Measurements from ENCODE around the gene CELF2.
"Not testable (repeated sequence)": the region's sequence is repeated elsewhere in the genome, so short reads cannot be mapped to it uniquely, and the experiment has no call there.

Gene CELF2

GRCh38 chr10:11119843-11120242 is 102.2 kb downstream of the CELF2 start:
- CTCF ChIA-PET: no interaction called here
- POLR2A ChIA-PET: no interaction called here
- no peak for DNase-seq (ENCODE audit: low read depth, low spot score)
- H3K4me3 ChIP-seq (ENCODE audit: low read depth, low read length): no peak overlapping the region
- no peak for TF ChIP-seq CTCF (IDR thresholded peaks at IDR 0.05; ENCODE audit: insufficient read depth, low read length, missing control alignments)

- DNase-seq (ENCODE audit: low read depth, low spot score): no peak
- TF ChIP-seq CTCF (IDR thresholded peaks at IDR 0.05; ENCODE audit: insufficient read depth, low read length, missing control alignments): no peak
- POLR2A ChIA-PET: no interaction called here
- no peak overlapping the region for H3K4me3 ChIP-seq (ENCODE audit: low read depth, low read length)
- CTCF ChIA-PET: no interaction called here
Observed at GRCh38 chr10:11120711-11121110, 103.0 kb downstream of the CELF2 start.

- H3K4me3 ChIP-seq (ENCODE audit: low read depth, low read length); CTCF ChIA-PET; DNase-seq (ENCODE audit: low read depth, low spot score); POLR2A ChIA-PET: not testable (repeated sequence)
Observed at GRCh38 chr10:11123892-11124291, 106.2 kb downstream of the CELF2 start.

DNA sequence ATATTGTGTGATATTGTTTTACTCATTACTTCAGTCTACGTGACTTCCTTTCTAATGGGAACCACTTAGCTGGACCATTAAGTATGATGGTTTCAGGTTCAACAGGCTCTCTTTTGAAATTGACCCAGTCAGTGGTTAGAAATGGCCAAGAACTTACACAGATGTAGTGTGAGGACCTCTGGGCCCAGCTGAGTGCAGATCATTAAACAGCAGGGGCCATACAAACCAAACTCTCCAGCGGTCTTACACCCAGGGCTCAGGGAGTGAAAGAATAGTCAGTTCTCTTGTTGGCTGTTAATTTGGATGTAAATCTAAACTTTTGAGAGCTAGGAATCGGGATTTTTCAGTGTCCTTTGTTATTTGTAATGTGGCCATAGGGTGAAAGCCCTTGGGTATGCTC is 107.3 kb downstream of the CELF2 start:
- no peak for TF ChIP-seq CTCF (IDR thresholded peaks at IDR 0.05; ENCODE audit: insufficient read depth, low read length, missing control alignments)
- CTCF ChIA-PET: no interaction called here
- no peak for DNase-seq (ENCODE audit: low read depth, low spot score)
- POLR2A ChIA-PET: no interaction called here
- no peak overlapping the region for H3K4me3 ChIP-seq (ENCODE audit: low read depth, low read length)

- CTCF ChIA-PET; POLR2A ChIA-PET; DNase-seq (ENCODE audit: low read depth, low spot score); H3K4me3 ChIP-seq (ENCODE audit: low read depth, low read length): not testable (repeated sequence)
Observed at GRCh38 chr10:11127017-11127416, 109.3 kb downstream of the CELF2 start.

DNA sequence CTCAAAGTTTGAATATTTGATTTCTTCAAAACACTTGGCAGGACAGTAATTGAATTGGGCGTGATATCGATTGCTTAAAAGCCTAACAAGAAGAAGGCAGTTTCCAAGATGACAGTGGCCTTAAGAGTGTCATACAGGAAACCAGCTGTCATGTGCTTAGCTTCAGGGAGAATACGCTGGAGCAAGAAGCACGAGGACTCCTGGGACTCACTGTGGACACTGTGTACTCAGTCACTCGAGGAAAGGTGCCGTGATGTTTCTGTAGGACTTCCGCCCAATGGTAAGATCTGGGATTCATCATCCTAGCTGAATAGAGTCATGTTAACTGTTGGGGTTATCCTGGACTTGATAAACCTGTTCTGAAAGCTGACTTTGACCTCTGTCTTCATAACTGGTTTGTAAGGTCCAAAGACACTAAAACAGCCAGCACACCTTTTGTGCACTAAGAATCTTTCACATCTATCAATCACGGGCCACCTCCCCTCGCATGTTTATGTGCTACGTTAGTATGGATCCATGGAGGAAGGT is 113.5 kb downstream of the CELF2 start:
- CTCF ChIA-PET: no interaction called here
- TF ChIP-seq CTCF (IDR thresholded peaks at IDR 0.05; ENCODE audit: insufficient read depth, low read length, missing control alignments): no peak
- POLR2A ChIA-PET: no interaction called here

GRCh38 chr10:11134411-11134810 is 116.7 kb downstream of the CELF2 start:
- POLR2A ChIA-PET: no interaction called here
- no peak for TF ChIP-seq CTCF (IDR thresholded peaks at IDR 0.05; ENCODE audit: insufficient read depth, low read length, missing control alignments)
- no peak overlapping the region for H3K4me3 ChIP-seq (ENCODE audit: low read depth, low read length)
- CTCF ChIA-PET: no interaction called here
- no peak for DNase-seq (ENCODE audit: low read depth, low spot score)

More for the DNA sequence above, 113.5 kb downstream of the CELF2 start:
- no peak for DNase-seq (ENCODE audit: low read depth, low spot score)
- H3K4me3 ChIP-seq (ENCODE audit: low read depth, low read length): no peak overlapping the region
